ENCODE results near the gene POU3F1.

POU3F1 gene

GRCh38 chr1:38009841-38010180 lies 36.8 kb downstream of the POU3F1 start:
- DNase-seq (ENCODE audit: low read depth) = no peak
- no peak for TF ChIP-seq CTCF (conservative IDR thresholded peaks at IDR 0.05; ENCODE audit: low read length)
- no peak overlapping the region for H3K4me3 ChIP-seq (ENCODE audit: low read length)

- TF ChIP-seq CTCF (conservative IDR thresholded peaks at IDR 0.05; ENCODE audit: low read length) = 0 out of 2 replicates have a peak, but pooled peaks have one; percentile 2
- no peak overlapping the region for H3K4me3 ChIP-seq (ENCODE audit: low read length)
- DNase-seq (ENCODE audit: low read depth) = peak; percentile 61
These were observed 37.3 kb downstream of the POU3F1 start for GRCh38 chr1:38009088-38009840.

GRCh38 chr1:38006008-38006828 lies 40.4 kb downstream of the POU3F1 start:
- no peak for DNase-seq (ENCODE audit: low read depth)
- no peak for TF ChIP-seq CTCF (conservative IDR thresholded peaks at IDR 0.05; ENCODE audit: low read length)
- peak overlapping the region; percentile 90 for H3K4me3 ChIP-seq (ENCODE audit: low read length)

GRCh38 chr1:38005195-38006007 lies 41.2 kb downstream of the POU3F1 start, which contains the start of gene FHL3:
FHL3 (minus strand) TSS chr1:38005514; CDS start chr1:37999412, 6,102 bp downstream.
- no peak for TF ChIP-seq CTCF (conservative IDR thresholded peaks at IDR 0.05; ENCODE audit: low read length)
- peak; percentile 42 for DNase-seq (ENCODE audit: low read depth)
- peak within 1 kb of the TSS; percentile 90 for H3K4me3 ChIP-seq (ENCODE audit: low read length)

GRCh38 chr1:38004284-38005108 lies 42.1 kb downstream of the POU3F1 start:
- DNase-seq (ENCODE audit: low read depth) = no peak
- no peak for TF ChIP-seq CTCF (conservative IDR thresholded peaks at IDR 0.05; ENCODE audit: low read length)

More at GRCh38 chr1:38004284-38005108, 42.1 kb downstream of the POU3F1 start:
- peak overlapping the region; percentile 90 for H3K4me3 ChIP-seq (ENCODE audit: low read length)

All from AG10803 (cell line).